WI38 (cell line): ENCODE measurements around the gene C14orf132.

Source experiments
- H3K4me3 ChIP-seq: 2 replicates; pipeline ENCODE4 v1.5.1; 2011; ENCODE audit warnings: low read depth, mild to moderate bottlenecking, control low read depth, low read length
- CTCF ChIP-seq: IDR thresholded peaks from 2 replicates; pipeline ENCODE4 v1.5.1; 2012; ENCODE audit warnings: low read depth, mild to moderate bottlenecking, control low read depth, low read length

The C14orf132 gene

GRCh38 chr14:96055753-96056508, 16.8 kb downstream of the C14orf132 start:
- no peak overlapping the region for H3K4me3 ChIP-seq
- no peak for TF ChIP-seq CTCF

GRCh38 chr14:96056509-96057422, 17.6 kb downstream of the C14orf132 start:
- H3K4me3 ChIP-seq, result no peak overlapping the region
- no peak for TF ChIP-seq CTCF

GRCh38 chr14:96057738-96058137, 18.6 kb downstream of the C14orf132 start:
- no peak for TF ChIP-seq CTCF
- no peak overlapping the region for H3K4me3 ChIP-seq

- H3K4me3 ChIP-seq, result no peak overlapping the region
- no peak for TF ChIP-seq CTCF
Observed at GRCh38 chr14:96058576-96059200, 19.5 kb downstream of the C14orf132 start.

- no peak for TF ChIP-seq CTCF
- H3K4me3 ChIP-seq, result no peak overlapping the region
Observed at GRCh38 chr14:96059519-96060135, 20.5 kb downstream of the C14orf132 start.

- no peak overlapping the region for H3K4me3 ChIP-seq
- TF ChIP-seq CTCF, result no peak
Observed at GRCh38 chr14:96060186-96060933, 21.2 kb downstream of the C14orf132 start.
